Measurements from ENCODE around the gene ZNF516.
A peak's percentile ranks its signal among the peaks of the same experiment; 100 is the strongest.

Gene ZNF516

GRCh38 chr18:76492669-76493212 is 2.3 kb downstream of the ZNF516 start (continued):
- no peak for TF ChIP-seq ZSCAN5A (tag by site-specific recombination; IDR thresholded peaks at IDR 0.05)
- no peak for TF ChIP-seq ZNF660 (tag by site-specific recombination; IDR thresholded peaks at IDR 0.05)
- TF ChIP-seq ZBTB6 (tag by site-specific recombination; IDR thresholded peaks at IDR 0.05) = no peak
- TF ChIP-seq ZFP69B (tag by site-specific recombination; IDR thresholded peaks at IDR 0.05) = no peak
- no peak for TF ChIP-seq ZBTB21 (tag by site-specific recombination; IDR thresholded peaks at IDR 0.05)
- no peak for TF ChIP-seq ZNF473 (tag by site-specific recombination; IDR thresholded peaks at IDR 0.05)
- peak; percentile 79 for TF ChIP-seq ZBTB10 (tag by site-specific recombination; IDR thresholded peaks at IDR 0.05)
- TF ChIP-seq KLF9 (tag by site-specific recombination; IDR thresholded peaks at IDR 0.05; ENCODE audit: low read depth) = peak; percentile 55; the same call in 1 of the 2 replicates
- TF ChIP-seq TSHZ1 (tag by site-specific recombination; IDR thresholded peaks at IDR 0.05; ENCODE audit: borderline replicate concordance) = no peak
- no peak for TF ChIP-seq PRDM6 (tag by site-specific recombination; IDR thresholded peaks at IDR 0.05)
- no peak for TF ChIP-seq ZNF114 (tag by site-specific recombination; IDR thresholded peaks at IDR 0.05)
- no peak for TF ChIP-seq ZNF580 (tag by site-specific recombination; IDR thresholded peaks at IDR 0.05)
- no peak for TF ChIP-seq ZNF280C (tag by site-specific recombination; IDR thresholded peaks at IDR 0.05)
- no peak for TF ChIP-seq ZNF48 (tag by site-specific recombination; IDR thresholded peaks at IDR 0.05)
- no peak for TF ChIP-seq HOXA7 (CRISPR knock-in tag; IDR thresholded peaks at IDR 0.05; ENCODE audit: borderline replicate concordance)
- no peak for TF ChIP-seq HOXC10 (CRISPR knock-in tag; IDR thresholded peaks at IDR 0.05)
- TF ChIP-seq ZFHX2 (tag by site-specific recombination; conservative IDR thresholded peaks at IDR 0.05) = no peak
- no peak for TF ChIP-seq ZNF571 (tag by site-specific recombination; IDR thresholded peaks at IDR 0.05)
- TF ChIP-seq ZNF140 (tag by site-specific recombination; IDR thresholded peaks at IDR 0.05) = no peak
- no peak for TF ChIP-seq ZNF350 (tag by site-specific recombination; IDR thresholded peaks at IDR 0.05)
- no peak for TF ChIP-seq ZNF146 (tag by site-specific recombination; IDR thresholded peaks at IDR 0.05)
- TF ChIP-seq SP3 (tag by site-specific recombination; IDR thresholded peaks at IDR 0.05) = peak; percentile 83
- no peak for TF ChIP-seq WT1 (tag by site-specific recombination; IDR thresholded peaks at IDR 0.05)
- TF ChIP-seq ZNF707 (tag by site-specific recombination; IDR thresholded peaks at IDR 0.05) = no peak
- no peak for TF ChIP-seq HIC1 (tag by site-specific recombination; IDR thresholded peaks at IDR 0.05)
- no peak for TF ChIP-seq ZBTB1 (tag by site-specific recombination; IDR thresholded peaks at IDR 0.05)

Measured in HEK293 (cell line).